ENCODE results near the gene RAPGEF6.
"Not testable (repeated sequence)": the region's sequence is repeated elsewhere in the genome, so short reads cannot be mapped to it uniquely, and the experiment has no call there.

RAPGEF6 gene

GRCh38 chr5:131634996-131635683 lies at the start of gene RAPGEF6:
Gene RAPGEF6, minus strand, starts transcription at chr5:131635229. Its CDS starts 199 bp downstream, at chr5:131635030.
- peak; percentile 89 for DNase-seq (ENCODE audit: low read depth)

GRCh38 chr5:131684595-131684994 lies 49.6 kb upstream of the RAPGEF6 start:
- DNase-seq (ENCODE audit: low read depth): no peak

- no peak for DNase-seq (ENCODE audit: low read depth)
These were observed 49.0 kb upstream of the RAPGEF6 start for GRCh38 chr5:131684051-131684450.

- DNase-seq (ENCODE audit: low read depth): no peak
These were observed 47.8 kb upstream of the RAPGEF6 start for GRCh38 chr5:131682826-131683225.

GRCh38 chr5:131682175-131682574 lies 47.1 kb upstream of the RAPGEF6 start:
- no peak for DNase-seq (ENCODE audit: low read depth)

- DNase-seq (ENCODE audit: low read depth): no peak
These were observed 44.9 kb upstream of the RAPGEF6 start for GRCh38 chr5:131679911-131680310.

- DNase-seq (ENCODE audit: low read depth): not testable (repeated sequence)
These were observed 43.2 kb upstream of the RAPGEF6 start for GRCh38 chr5:131678273-131678672.

GRCh38 chr5:131677115-131677514 lies 42.1 kb upstream of the RAPGEF6 start:
- no peak for DNase-seq (ENCODE audit: low read depth)

GRCh38 chr5:131672776-131673175 lies 37.7 kb upstream of the RAPGEF6 start:
- no peak for DNase-seq (ENCODE audit: low read depth)

- no peak for DNase-seq (ENCODE audit: low read depth)
These were observed 37.1 kb upstream of the RAPGEF6 start for GRCh38 chr5:131671994-131672655.

GRCh38 chr5:131671409-131671808 lies 36.4 kb upstream of the RAPGEF6 start:
- DNase-seq (ENCODE audit: low read depth): no peak

- DNase-seq (ENCODE audit: low read depth): no peak
These were observed 29.9 kb upstream of the RAPGEF6 start for GRCh38 chr5:131664929-131665328.

- no peak for DNase-seq (ENCODE audit: low read depth)
These were observed 26.9 kb upstream of the RAPGEF6 start for GRCh38 chr5:131661933-131662332.

- DNase-seq (ENCODE audit: low read depth): no peak
These were observed 24.8 kb upstream of the RAPGEF6 start for GRCh38 chr5:131659841-131660240.

- DNase-seq (ENCODE audit: low read depth): no peak
These were observed 24.3 kb upstream of the RAPGEF6 start for GRCh38 chr5:131659290-131659689.

GRCh38 chr5:131654776-131655175 lies 19.7 kb upstream of the RAPGEF6 start:
- DNase-seq (ENCODE audit: low read depth): no peak

- DNase-seq (ENCODE audit: low read depth): no peak
These were observed 19.3 kb upstream of the RAPGEF6 start for GRCh38 chr5:131654309-131654708.

GRCh38 chr5:131649161-131649560 lies 14.1 kb upstream of the RAPGEF6 start:
- DNase-seq (ENCODE audit: low read depth): no peak

GRCh38 chr5:131647048-131647769 lies 12.2 kb upstream of the RAPGEF6 start:
- no peak for DNase-seq (ENCODE audit: low read depth)

GRCh38 chr5:131644822-131645221 lies 9.8 kb upstream of the RAPGEF6 start:
- DNase-seq (ENCODE audit: low read depth): no peak

- no peak for DNase-seq (ENCODE audit: low read depth)
These were observed 9.3 kb upstream of the RAPGEF6 start for GRCh38 chr5:131644370-131644769.

- DNase-seq (ENCODE audit: low read depth): no peak
These were observed 6.5 kb upstream of the RAPGEF6 start for GRCh38 chr5:131641494-131641893.

All from stimulated activated CD8-positive, alpha-beta memory T cell treated with anti-CD3 and anti-CD28 coated beads, Interleukin-7, amount 100 ng/mL, for 24 hours (primary cell).